Measurements from ENCODE around the gene COL6A2.
"Not testable (repeated sequence)": the region's sequence is repeated elsewhere in the genome, so short reads cannot be mapped to it uniquely, and the experiment has no call there.

Gene COL6A2

GRCh38 chr21:46082713-46082962, 15.3 kb upstream of the COL6A2 start:
- Histone ChIP-seq H3K4me3 (ENCODE audit: low read length) (no peak overlapping the region), H3K27ac (ENCODE audit: low read length) (no peak overlapping the region), H3K4me1 (ENCODE audit: control insufficient read depth, low read depth, low read length) (no peaks in the 10 kb centered on the region), H3K9me3 (ENCODE audit: control insufficient read depth, low read depth, low read length) (no peaks in the 10 kb centered on the region), H3K9ac (ENCODE audit: low read length) (no peak overlapping the region), H3K36me3 (ENCODE audit: control insufficient read depth, low read depth, low read length) (no peaks in the 10 kb centered on the region), H3K27me3 (ENCODE audit: control insufficient read depth, insufficient read depth, low read length) (no peaks in the 10 kb centered on the region)

- no peaks in the 10 kb centered on the region for H3K9me3 ChIP-seq (ENCODE audit: control insufficient read depth, low read depth, low read length)
- no peak overlapping the region for H3K4me3 ChIP-seq (ENCODE audit: low read length)
- no peak overlapping the region for H3K9ac ChIP-seq (ENCODE audit: low read length)
- H3K27me3 ChIP-seq (ENCODE audit: control insufficient read depth, insufficient read depth, low read length), result no peaks in the 10 kb centered on the region
- no peaks in the 10 kb centered on the region for H3K4me1 ChIP-seq (ENCODE audit: control insufficient read depth, low read depth, low read length)
- H3K36me3 ChIP-seq (ENCODE audit: control insufficient read depth, low read depth, low read length), result no peaks in the 10 kb centered on the region
- no peak overlapping the region for H3K27ac ChIP-seq (ENCODE audit: low read length)
Observed at GRCh38 chr21:46082963-46083790, 14.7 kb upstream of the COL6A2 start.

GRCh38 chr21:46083791-46084561, 13.9 kb upstream of the COL6A2 start:
- no peak overlapping the region for H3K27ac ChIP-seq (ENCODE audit: low read length)
- H3K4me1 ChIP-seq (ENCODE audit: control insufficient read depth, low read depth, low read length), result no peaks in the 10 kb centered on the region
- no peak overlapping the region for H3K4me3 ChIP-seq (ENCODE audit: low read length)
- H3K9ac ChIP-seq (ENCODE audit: low read length), result no peak overlapping the region
- no peaks in the 10 kb centered on the region for H3K9me3 ChIP-seq (ENCODE audit: control insufficient read depth, low read depth, low read length)
- H3K27me3 ChIP-seq (ENCODE audit: control insufficient read depth, insufficient read depth, low read length), result no peaks in the 10 kb centered on the region
- H3K36me3 ChIP-seq (ENCODE audit: control insufficient read depth, low read depth, low read length), result no peaks in the 10 kb centered on the region

GRCh38 chr21:46084709-46085108, 13.2 kb upstream of the COL6A2 start:
- Histone ChIP-seq H3K27ac (ENCODE audit: low read length) (no peak overlapping the region), H3K9me3 (ENCODE audit: control insufficient read depth, low read depth, low read length) (no peaks in the 10 kb centered on the region), H3K4me3 (ENCODE audit: low read length) (no peak overlapping the region), H3K27me3 (ENCODE audit: control insufficient read depth, insufficient read depth, low read length) (no peaks in the 10 kb centered on the region), H3K9ac (ENCODE audit: low read length) (no peak overlapping the region), H3K4me1 (ENCODE audit: control insufficient read depth, low read depth, low read length) (no peaks in the 10 kb centered on the region), H3K36me3 (ENCODE audit: control insufficient read depth, low read depth, low read length) (no peaks in the 10 kb centered on the region)

GRCh38 chr21:46085259-46085658, 12.7 kb upstream of the COL6A2 start:
- H3K4me1 ChIP-seq (ENCODE audit: control insufficient read depth, low read depth, low read length); H3K9ac ChIP-seq (ENCODE audit: low read length); H3K4me3 ChIP-seq (ENCODE audit: low read length); H3K27me3 ChIP-seq (ENCODE audit: control insufficient read depth, insufficient read depth, low read length); H3K9me3 ChIP-seq (ENCODE audit: control insufficient read depth, low read depth, low read length); H3K36me3 ChIP-seq (ENCODE audit: control insufficient read depth, low read depth, low read length); H3K27ac ChIP-seq (ENCODE audit: low read length): not testable (repeated sequence)

- Histone ChIP-seq H3K4me3 (ENCODE audit: low read length) (no peak overlapping the region), H3K9me3 (ENCODE audit: control insufficient read depth, low read depth, low read length) (no peaks in the 10 kb centered on the region), H3K4me1 (ENCODE audit: control insufficient read depth, low read depth, low read length) (no peaks in the 10 kb centered on the region), H3K27me3 (ENCODE audit: control insufficient read depth, insufficient read depth, low read length) (no peaks in the 10 kb centered on the region), H3K27ac (ENCODE audit: low read length) (no peak overlapping the region), H3K36me3 (ENCODE audit: control insufficient read depth, low read depth, low read length) (no peaks in the 10 kb centered on the region), H3K9ac (ENCODE audit: low read length) (no peak overlapping the region)
Observed at GRCh38 chr21:46087641-46088040, 10.3 kb upstream of the COL6A2 start.

GRCh38 chr21:46088189-46088588, 9.7 kb upstream of the COL6A2 start:
- no peaks in the 10 kb centered on the region for H3K27me3 ChIP-seq (ENCODE audit: control insufficient read depth, insufficient read depth, low read length)
- no peak overlapping the region for H3K4me3 ChIP-seq (ENCODE audit: low read length)
- H3K36me3 ChIP-seq (ENCODE audit: control insufficient read depth, low read depth, low read length), result no peaks in the 10 kb centered on the region
- H3K9ac ChIP-seq (ENCODE audit: low read length), result no peak overlapping the region
- H3K27ac ChIP-seq (ENCODE audit: low read length), result no peak overlapping the region
- H3K9me3 ChIP-seq (ENCODE audit: control insufficient read depth, low read depth, low read length), result no peaks in the 10 kb centered on the region
- H3K4me1 ChIP-seq (ENCODE audit: control insufficient read depth, low read depth, low read length), result no peaks in the 10 kb centered on the region

GRCh38 chr21:46089285-46089684, 8.6 kb upstream of the COL6A2 start:
- H3K27me3 ChIP-seq (ENCODE audit: control insufficient read depth, insufficient read depth, low read length), result no peaks in the 10 kb centered on the region
- no peak overlapping the region for H3K9ac ChIP-seq (ENCODE audit: low read length)
- H3K4me3 ChIP-seq (ENCODE audit: low read length), result no peak overlapping the region
- H3K9me3 ChIP-seq (ENCODE audit: control insufficient read depth, low read depth, low read length), result no peaks in the 10 kb centered on the region
- no peak overlapping the region for H3K27ac ChIP-seq (ENCODE audit: low read length)
- no peaks in the 10 kb centered on the region for H3K4me1 ChIP-seq (ENCODE audit: control insufficient read depth, low read depth, low read length)
- H3K36me3 ChIP-seq (ENCODE audit: control insufficient read depth, low read depth, low read length), result no peaks in the 10 kb centered on the region

- Histone ChIP-seq H3K36me3 (ENCODE audit: control insufficient read depth, low read depth, low read length) (no peaks in the 10 kb centered on the region), H3K27ac (ENCODE audit: low read length) (no peak overlapping the region), H3K27me3 (ENCODE audit: control insufficient read depth, insufficient read depth, low read length) (no peaks in the 10 kb centered on the region), H3K9me3 (ENCODE audit: control insufficient read depth, low read depth, low read length) (no peaks in the 10 kb centered on the region), H3K4me1 (ENCODE audit: control insufficient read depth, low read depth, low read length) (no peaks in the 10 kb centered on the region), H3K4me3 (ENCODE audit: low read length) (no peak overlapping the region), H3K9ac (ENCODE audit: low read length) (no peak overlapping the region)
Observed at GRCh38 chr21:46091118-46091517, 6.8 kb upstream of the COL6A2 start.

GRCh38 chr21:46091631-46092025, 6.3 kb upstream of the COL6A2 start:
- no peaks in the 10 kb centered on the region for H3K36me3 ChIP-seq (ENCODE audit: control insufficient read depth, low read depth, low read length)
- H3K4me3 ChIP-seq (ENCODE audit: low read length), result no peak overlapping the region
- H3K9me3 ChIP-seq (ENCODE audit: control insufficient read depth, low read depth, low read length), result no peaks in the 10 kb centered on the region
- H3K4me1 ChIP-seq (ENCODE audit: control insufficient read depth, low read depth, low read length), result no peaks in the 10 kb centered on the region
- H3K27me3 ChIP-seq (ENCODE audit: control insufficient read depth, insufficient read depth, low read length), result peaks cover under 1% of the 10 kb centered on the region
- H3K9ac ChIP-seq (ENCODE audit: low read length), result no peak overlapping the region
- no peak overlapping the region for H3K27ac ChIP-seq (ENCODE audit: low read length)

- Histone ChIP-seq H3K4me1 (ENCODE audit: control insufficient read depth, low read depth, low read length) (no peaks in the 10 kb centered on the region), H3K36me3 (ENCODE audit: control insufficient read depth, low read depth, low read length) (no peaks in the 10 kb centered on the region), H3K27me3 (ENCODE audit: control insufficient read depth, insufficient read depth, low read length) (peaks cover 6% of the 10 kb centered on the region), H3K4me3 (ENCODE audit: low read length) (no peak overlapping the region), H3K27ac (ENCODE audit: low read length) (no peak overlapping the region), H3K9ac (ENCODE audit: low read length) (no peak overlapping the region), H3K9me3 (ENCODE audit: control insufficient read depth, low read depth, low read length) (no peaks in the 10 kb centered on the region)
Observed at GRCh38 chr21:46092026-46092764, 5.7 kb upstream of the COL6A2 start.

Measured in iPS-18a (cell line).